Right lobe of liver (tissue), 4 donors: ENCODE results near the gene CDKN3.

Experiments used
- CTCF ChIP-seq, 4 donors: fragments of 200-600 bp in 3 of 4; fragments of 450-650 bp in 1 of 4; IDR thresholded peaks; one replicate each; pipeline versions ENCODE4 v1.5.1 to v1.8.0; 2016 to 2022; ENCODE audit warnings: antibody characterized with exemption in 4 of 4, mild to moderate bottlenecking in 2 of 4
- POLR2A ChIP-seq: fragments of 450-650 bp; IDR thresholded peaks from one replicate; pipeline ENCODE4 v1.6.1; 2017; ENCODE audit warnings: antibody characterized with exemption, mild to moderate bottlenecking
- donor health status: DM: no; HTN: no; CAD: no.
- donor health status: DM: no; HTN: no; CAD: no.
- donor health status: DM: no; HTN: yes; CAD: no.

GRCh38 chr14:54453252-54453651 lies 56.4 kb downstream of the CDKN3 start:
- TF ChIP-seq CTCF (IDR thresholded peaks at IDR 0.05): no peak
- TF ChIP-seq POLR2A: no peak
